ENCODE results near the gene KRT72. TPM values are rescaled to one million over a fixed set of nuclear protein-coding genes. Genes with fewer than 3 reads are reported as not detected.

Gene KRT72
- total RNA-seq, 1 donor, result not detected

GRCh38 chr12:52573743-52574142, 27.5 kb downstream of the KRT72 start, which contains the start of gene KRT74:
Gene KRT74, minus strand, starts transcription at chr12:52573843. Its CDS starts 66 bp downstream, at chr12:52573777.
- Histone ChIP-seq H3K27me3 (ENCODE audit: insufficient read depth, low read length) (peaks cover 66% of the 10 kb centered on the region), H3K36me3 (ENCODE audit: insufficient read depth, low read length) (no peaks in the 10 kb centered on the region), H3K9me3 (ENCODE audit: low read depth, low read length) (no peaks in the 10 kb centered on the region), H3K4me2 (ENCODE audit: insufficient read depth, low read length) (no peak within 1 kb of the TSS), H2AFZ (ENCODE audit: low read length) (no peak within 1 kb of the TSS), H3K27ac (ENCODE audit: low read depth, low read length) (no peak within 1 kb of the TSS), H3K4me3 (ENCODE audit: insufficient read depth, low read length) (no peak within 1 kb of the TSS), H3K4me1 (ENCODE audit: insufficient read depth, low read length) (no peaks in the 10 kb centered on the region), H4K20me1 (ENCODE audit: insufficient read depth, low read length) (no peaks in the 10 kb centered on the region), H3K79me2 (ENCODE audit: insufficient read depth, low read length) (no peaks in the 10 kb centered on the region)
- DNase-seq (ENCODE audit: insufficient read length, low spot score, missing footprints), result peak; percentile 59
- TF ChIP-seq CTCF (IDR thresholded peaks at IDR 0.05; ENCODE audit: extremely low read depth, low read depth, low read length), result no peak

GRCh38 chr12:52573306-52573705, 28.0 kb downstream of the KRT72 start:
- H3K4me1 ChIP-seq (ENCODE audit: insufficient read depth, low read length), result no peaks in the 10 kb centered on the region
- H3K79me2 ChIP-seq (ENCODE audit: insufficient read depth, low read length), result no peaks in the 10 kb centered on the region
- H3K27me3 ChIP-seq (ENCODE audit: insufficient read depth, low read length), result peaks cover 61% of the 10 kb centered on the region
- no peak for TF ChIP-seq CTCF (IDR thresholded peaks at IDR 0.05; ENCODE audit: extremely low read depth, low read depth, low read length)
- H3K9me3 ChIP-seq (ENCODE audit: low read depth, low read length), result no peaks in the 10 kb centered on the region
- peak; percentile 25 for DNase-seq (ENCODE audit: insufficient read length, low spot score, missing footprints)
- H2AFZ ChIP-seq (ENCODE audit: low read length), result no peak overlapping the region
- H4K20me1 ChIP-seq (ENCODE audit: insufficient read depth, low read length), result no peaks in the 10 kb centered on the region
- no peak overlapping the region for H3K27ac ChIP-seq (ENCODE audit: low read depth, low read length)
- no peak overlapping the region for H3K4me3 ChIP-seq (ENCODE audit: insufficient read depth, low read length)
- no peaks in the 10 kb centered on the region for H3K36me3 ChIP-seq (ENCODE audit: insufficient read depth, low read length)
- no peak overlapping the region for H3K4me2 ChIP-seq (ENCODE audit: insufficient read depth, low read length)

GRCh38 chr12:52570511-52570910, 30.8 kb downstream of the KRT72 start:
- H3K4me1 ChIP-seq (ENCODE audit: insufficient read depth, low read length), result no peaks in the 10 kb centered on the region
- no peaks in the 10 kb centered on the region for H3K9me3 ChIP-seq (ENCODE audit: low read depth, low read length)
- no peak overlapping the region for H3K4me3 ChIP-seq (ENCODE audit: insufficient read depth, low read length)
- peaks cover 70% of the 10 kb centered on the region for H3K27me3 ChIP-seq (ENCODE audit: insufficient read depth, low read length)
- no peak overlapping the region for H2AFZ ChIP-seq (ENCODE audit: low read length)
- H3K4me2 ChIP-seq (ENCODE audit: insufficient read depth, low read length), result no peak overlapping the region
- peak; percentile 4 for DNase-seq (ENCODE audit: insufficient read length, low spot score, missing footprints)
- H3K27ac ChIP-seq (ENCODE audit: low read depth, low read length), result no peak overlapping the region
- no peak for TF ChIP-seq CTCF (IDR thresholded peaks at IDR 0.05; ENCODE audit: extremely low read depth, low read depth, low read length)
- H3K36me3 ChIP-seq (ENCODE audit: insufficient read depth, low read length), result no peaks in the 10 kb centered on the region
- no peaks in the 10 kb centered on the region for H3K79me2 ChIP-seq (ENCODE audit: insufficient read depth, low read length)
- H4K20me1 ChIP-seq (ENCODE audit: insufficient read depth, low read length), result no peaks in the 10 kb centered on the region

- Histone ChIP-seq H3K79me2 (ENCODE audit: insufficient read depth, low read length) (no peaks in the 10 kb centered on the region), H3K27me3 (ENCODE audit: insufficient read depth, low read length) (peaks cover 75% of the 10 kb centered on the region), H2AFZ (ENCODE audit: low read length) (no peak overlapping the region), H3K4me2 (ENCODE audit: insufficient read depth, low read length) (no peak overlapping the region), H3K4me1 (ENCODE audit: insufficient read depth, low read length) (no peaks in the 10 kb centered on the region), H4K20me1 (ENCODE audit: insufficient read depth, low read length) (no peaks in the 10 kb centered on the region), H3K36me3 (ENCODE audit: insufficient read depth, low read length) (no peaks in the 10 kb centered on the region), H3K4me3 (ENCODE audit: insufficient read depth, low read length) (no peak overlapping the region), H3K9me3 (ENCODE audit: low read depth, low read length) (no peaks in the 10 kb centered on the region), H3K27ac (ENCODE audit: low read depth, low read length) (no peak overlapping the region)
- no peak for TF ChIP-seq CTCF (IDR thresholded peaks at IDR 0.05; ENCODE audit: extremely low read depth, low read depth, low read length)
- peak; percentile 17 for DNase-seq (ENCODE audit: insufficient read length, low spot score, missing footprints)
These were observed 33.2 kb downstream of the KRT72 start for GRCh38 chr12:52568111-52568510.

Data from osteoblast (primary cell).